Measurements from ENCODE around the gene ATP1B1. TPM values are rescaled to one million over a fixed set of nuclear protein-coding genes. Genes with fewer than 3 reads are reported as not detected.

Gene ATP1B1
- total and polyA plus RNA-seq, 9 of the 15 experiments (the other 6 are each of a cell fraction or from before 2014, with no cell fraction given) = 0.76 to 3.0 (median 1.7) TPM

- TF ChIP-seq MTA1 (IDR thresholded peaks at IDR 0.05; ENCODE audit: borderline replicate concordance) = peak; percentile 57; the same call in 1 of the 2 replicates
- no peak for TF ChIP-seq ZNF175 (CRISPR knock-in tag; IDR thresholded peaks at IDR 0.05; ENCODE audit: low read depth)
- TF ChIP-seq ZNF644 (tag; IDR thresholded peaks at IDR 0.05; ENCODE audit: low read depth) = 0 out of 2 replicates have a peak, but pooled peaks have one; percentile 51
- TF ChIP-seq POLR3A (IDR thresholded peaks at IDR 0.05; ENCODE audit: borderline replicate concordance, extremely low read depth, insufficient read depth, insufficient read length) = no peak
- TF ChIP-seq PRDM10 (IDR thresholded peaks at IDR 0.05; ENCODE audit: partially characterized antibody) = no peak
- no peak for TF ChIP-seq ZNF57 (CRISPR knock-in tag; IDR thresholded peaks at IDR 0.05)
- no peak for TF ChIP-seq ZFP1 (CRISPR knock-in tag; IDR thresholded peaks at IDR 0.05)
- TF ChIP-seq ZNF766 (CRISPR knock-in tag; conservative IDR thresholded peaks at IDR 0.05) = peak; percentile 74; the same call in 1 of the 2 replicates
- TF ChIP-seq ZNF134 (CRISPR knock-in tag; conservative IDR thresholded peaks at IDR 0.05) = no peak
- TF ChIP-seq ZNF764 (CRISPR knock-in tag; IDR thresholded peaks at IDR 0.05; ENCODE audit: low read depth) = no peak
- no peak for TF ChIP-seq ZNF174 (CRISPR knock-in tag; IDR thresholded peaks at IDR 0.05)
- no peak for TF ChIP-seq SUPT5H (IDR thresholded peaks at IDR 0.05)
- TF ChIP-seq HDAC1 (IDR thresholded peaks at IDR 0.05) = no peak
- TF ChIP-seq HES1 (IDR thresholded peaks at IDR 0.05; ENCODE audit: low read depth) = peak; percentile 49; the same call in 1 of the 2 replicates
- no peak for TF ChIP-seq ZNF699 (CRISPR knock-in tag; IDR thresholded peaks at IDR 0.05; ENCODE audit: insufficient replicate concordance)
- no peak; the same call in 1 of the 2 replicates for TF ChIP-seq LEF1 (IDR thresholded peaks at IDR 0.05)
- TF ChIP-seq KDM4B (IDR thresholded peaks at IDR 0.05; ENCODE audit: borderline replicate concordance in 2 of 2, low read depth in 1 of 2) = no peak
- no peak for TF ChIP-seq ZNF512 (tag; IDR thresholded peaks at IDR 0.05)
- no peak for TF ChIP-seq ZFPM2 (CRISPR knock-in tag; IDR thresholded peaks at IDR 0.05)
- TF ChIP-seq GABPA (tag; conservative IDR thresholded peaks at IDR 0.05; ENCODE audit: low read depth) = peak; percentile 75
- TF ChIP-seq ZNF316 (IDR thresholded peaks at IDR 0.05) = no peak
- TF ChIP-seq ERF (CRISPR knock-in tag; IDR thresholded peaks at IDR 0.05) = no peak
- no peak for TF ChIP-seq NRF1 (conservative IDR thresholded peaks at IDR 0.05 in 1 of 2, IDR thresholded peaks at IDR 0.05 in 1 of 2)
- TF ChIP-seq FUS (optimal IDR thresholded peaks at IDR 0.05; ENCODE audit: low read depth, low read length) = no peak
- no peak for TF ChIP-seq KHSRP (IDR thresholded peaks at IDR 0.05)
Observed at GRCh38 chr1:169060919-169061639, 45.4 kb upstream of the ATP1B1 start (continued).
